ENCODE measurements around the gene RTL1.

- no peak for TF ChIP-seq GATA2 (IDR thresholded peaks at IDR 0.05; ENCODE audit: low read depth, low read length)
- no peak for TF ChIP-seq GATA3 (IDR thresholded peaks at IDR 0.05; ENCODE audit: low read depth, low read length)
Observed at GRCh38 chr14:100841066-100841760, 62.3 kb downstream of the RTL1 start.

Data from SH-SY5Y (cell line).